NCI-H2029 treated with DMSO at 0.1 percent for 48 hours (cell line): ENCODE results near the gene RPS6KB2.
"Not testable (repeated sequence)": the region's sequence is repeated elsewhere in the genome, so short reads cannot be mapped to it uniquely, and the experiment has no call there.

ENCODE experiments used
- DNase-seq: peaks from one replicate; lab custom pipeline; 2025; lab: John Stamatoyannopoulos, UW

Gene RPS6KB2

DNA sequence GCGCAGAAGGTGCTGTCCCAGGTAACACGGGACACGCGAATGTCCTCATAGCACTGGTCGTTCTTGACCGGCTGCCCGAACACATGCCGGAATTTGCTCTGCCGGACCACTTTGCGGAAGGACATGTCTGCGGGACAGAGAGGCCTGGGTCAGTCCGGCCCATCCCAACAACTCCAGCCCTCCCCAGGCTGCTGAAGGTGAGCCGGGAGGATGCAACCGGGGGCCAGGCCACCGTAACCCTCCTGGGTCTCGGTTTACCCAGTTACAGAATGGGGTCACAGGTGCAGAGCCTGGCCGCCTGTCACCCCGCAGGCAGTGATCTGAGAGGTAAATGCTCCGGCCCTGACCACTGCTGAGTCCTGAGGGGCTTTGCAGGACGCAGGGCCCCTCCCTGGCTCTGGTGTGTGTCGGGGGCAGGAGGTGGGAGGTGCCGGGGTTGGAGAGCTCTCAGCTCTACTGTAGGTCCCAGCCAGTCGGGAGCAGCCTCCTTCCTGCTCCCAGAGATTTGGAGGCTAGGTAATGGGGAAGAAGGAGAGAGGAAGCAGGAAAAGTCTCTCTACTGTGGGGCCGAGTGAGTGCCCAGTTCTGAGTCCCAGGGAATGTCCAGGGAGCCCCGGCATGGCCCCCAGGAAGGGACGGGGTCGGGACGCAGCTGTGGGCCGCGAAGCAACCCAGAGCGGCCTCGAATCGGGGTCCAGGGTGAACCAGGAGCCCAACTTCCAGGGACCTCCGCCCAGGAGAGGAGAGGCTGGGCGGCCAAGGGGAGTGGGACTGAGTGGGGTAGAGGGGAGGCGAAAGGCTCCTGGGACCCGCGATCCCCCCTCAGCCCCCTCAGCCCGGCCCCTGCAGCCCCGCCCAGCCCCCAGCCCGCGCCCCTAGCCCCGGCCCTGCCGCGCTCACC is 14.5 kb downstream of the RPS6KB2 start:
- DNase-seq = no peak

DNA sequence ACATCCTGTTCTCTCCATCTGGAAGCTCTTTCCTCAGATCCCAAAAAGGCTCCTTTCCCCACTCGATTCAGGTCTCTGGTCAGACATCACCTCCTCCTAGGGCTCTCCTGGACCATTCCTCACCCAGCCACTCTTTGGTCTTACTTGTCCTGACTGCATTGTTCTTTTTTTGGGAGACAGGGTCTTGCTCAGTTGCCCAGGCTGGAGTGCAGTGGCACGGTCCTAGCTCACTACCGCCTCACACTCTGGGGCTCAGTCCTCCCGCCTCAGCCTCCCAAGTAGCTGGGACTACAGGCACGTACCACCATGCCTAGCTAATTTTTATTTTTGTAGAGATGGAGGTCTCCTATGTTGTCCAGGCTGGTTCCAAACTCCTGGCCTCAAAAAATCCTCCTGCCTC is 17.2 kb downstream of the RPS6KB2 start:
- no peak for DNase-seq

DNA sequence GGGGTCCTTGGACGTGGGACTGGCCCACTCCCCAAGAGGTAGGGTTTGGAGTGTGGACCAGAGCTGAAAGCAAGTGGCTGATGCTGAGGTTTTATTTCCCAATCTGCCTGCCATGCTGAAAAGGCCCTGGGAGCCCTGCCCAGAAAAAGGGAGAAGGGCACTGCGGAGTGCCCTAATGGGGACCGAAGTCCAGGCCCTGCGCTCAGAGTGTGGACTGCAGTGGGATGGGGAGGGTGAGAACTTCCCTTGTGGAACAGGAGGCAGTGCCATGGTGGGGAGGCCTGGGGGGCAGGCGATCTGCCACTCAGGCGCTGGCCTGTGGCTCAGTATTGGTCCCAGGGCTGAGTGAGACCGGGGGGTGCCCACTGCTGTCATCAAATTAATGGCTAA is 19.9 kb downstream of the RPS6KB2 start:
- no peak for DNase-seq

DNA sequence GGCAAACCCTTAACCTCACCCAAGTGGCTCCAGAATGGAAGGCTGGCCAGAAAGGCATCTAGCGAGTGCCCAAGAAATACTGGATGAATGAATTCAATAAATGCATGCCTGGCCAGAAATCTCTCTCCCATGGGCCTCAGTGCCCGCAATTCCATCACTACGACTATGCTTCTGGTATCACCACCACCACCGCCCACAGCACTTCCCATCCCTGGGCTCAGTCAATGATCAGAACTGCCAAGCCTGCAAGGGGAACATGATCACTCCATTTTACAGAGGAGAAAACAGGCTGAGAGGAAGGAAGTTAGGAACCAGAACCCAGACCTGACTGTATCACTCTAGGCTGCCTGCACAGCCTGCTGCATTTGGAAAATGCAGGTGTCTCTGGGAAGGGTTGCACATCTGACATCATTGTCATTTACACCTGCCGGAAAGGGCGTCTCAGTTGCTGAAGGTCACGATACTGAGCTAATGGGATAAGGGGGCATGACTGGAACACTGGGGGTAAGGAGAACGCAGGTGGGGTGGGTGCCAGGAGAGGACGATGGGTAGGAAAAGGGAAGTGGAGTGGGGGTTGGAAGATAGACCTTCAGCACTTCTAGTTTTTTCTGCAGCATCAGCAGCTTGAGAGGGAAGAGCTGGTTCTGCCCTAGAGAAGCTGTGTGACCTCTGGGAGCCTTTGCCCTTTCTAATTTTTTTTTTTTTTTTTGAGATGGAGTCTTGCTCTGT is 21.0 kb downstream of the RPS6KB2 start:
- DNase-seq = no peak

DNA sequence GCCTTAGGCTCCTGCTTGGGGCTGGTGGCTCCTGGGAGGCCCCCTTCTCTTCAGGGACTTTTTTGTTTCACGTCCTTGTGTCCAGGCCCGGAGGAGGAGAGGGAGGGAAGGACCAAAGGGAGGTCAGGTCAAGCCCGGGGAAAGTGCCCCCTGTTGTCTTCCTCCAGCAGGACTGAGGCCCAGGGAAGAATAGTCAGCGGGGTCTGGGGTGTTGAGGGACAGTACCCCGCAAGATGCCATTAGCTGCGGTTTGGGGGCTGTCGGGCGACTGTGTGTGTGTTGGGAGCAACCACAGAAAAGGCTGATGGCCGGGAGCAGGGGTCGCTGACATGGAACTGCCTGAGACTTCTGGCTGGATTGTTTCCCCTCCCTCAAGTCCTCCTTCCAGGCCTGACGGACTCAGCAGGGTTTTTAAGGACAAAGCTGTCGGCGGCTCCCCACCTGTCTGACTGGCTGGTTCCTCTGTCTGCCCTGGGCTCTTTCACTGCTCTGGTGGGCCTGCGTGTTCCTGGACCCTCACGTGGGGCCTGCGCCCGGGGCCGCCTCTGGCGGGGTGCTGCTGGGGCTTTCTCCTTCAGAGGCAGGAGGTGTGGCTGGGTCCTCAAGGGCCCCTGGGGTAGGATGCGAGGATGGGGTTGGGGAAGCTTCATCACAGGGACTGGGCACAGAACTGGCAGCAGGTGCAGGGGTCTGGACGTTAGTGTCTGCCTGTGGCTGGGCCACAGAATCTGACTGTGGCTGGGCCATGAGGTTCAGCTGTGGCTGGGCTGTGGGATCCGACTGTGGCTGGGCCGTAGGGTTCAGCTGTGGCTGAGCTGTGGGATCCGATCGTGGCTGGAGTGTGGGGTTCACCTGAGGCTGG is 22.7 kb downstream of the RPS6KB2 start:
- no peak for DNase-seq

DNA sequence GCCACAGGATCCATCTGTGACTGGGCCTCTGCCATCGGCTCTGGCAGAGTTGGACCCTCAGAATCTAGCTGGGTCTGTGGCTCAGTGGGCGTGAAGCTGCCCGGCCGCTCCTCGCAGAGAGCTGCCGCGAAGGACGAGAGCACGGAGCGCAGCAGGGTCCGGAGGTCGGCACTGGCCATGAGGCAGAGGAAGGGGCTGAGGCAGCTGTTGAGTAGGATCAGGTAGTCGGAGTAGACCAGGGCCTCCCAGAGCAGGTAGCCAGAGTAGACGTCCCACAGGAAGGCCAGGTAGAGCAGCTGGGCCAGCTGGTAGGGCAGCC is 23.3 kb downstream of the RPS6KB2 start:
- no peak for DNase-seq

DNA sequence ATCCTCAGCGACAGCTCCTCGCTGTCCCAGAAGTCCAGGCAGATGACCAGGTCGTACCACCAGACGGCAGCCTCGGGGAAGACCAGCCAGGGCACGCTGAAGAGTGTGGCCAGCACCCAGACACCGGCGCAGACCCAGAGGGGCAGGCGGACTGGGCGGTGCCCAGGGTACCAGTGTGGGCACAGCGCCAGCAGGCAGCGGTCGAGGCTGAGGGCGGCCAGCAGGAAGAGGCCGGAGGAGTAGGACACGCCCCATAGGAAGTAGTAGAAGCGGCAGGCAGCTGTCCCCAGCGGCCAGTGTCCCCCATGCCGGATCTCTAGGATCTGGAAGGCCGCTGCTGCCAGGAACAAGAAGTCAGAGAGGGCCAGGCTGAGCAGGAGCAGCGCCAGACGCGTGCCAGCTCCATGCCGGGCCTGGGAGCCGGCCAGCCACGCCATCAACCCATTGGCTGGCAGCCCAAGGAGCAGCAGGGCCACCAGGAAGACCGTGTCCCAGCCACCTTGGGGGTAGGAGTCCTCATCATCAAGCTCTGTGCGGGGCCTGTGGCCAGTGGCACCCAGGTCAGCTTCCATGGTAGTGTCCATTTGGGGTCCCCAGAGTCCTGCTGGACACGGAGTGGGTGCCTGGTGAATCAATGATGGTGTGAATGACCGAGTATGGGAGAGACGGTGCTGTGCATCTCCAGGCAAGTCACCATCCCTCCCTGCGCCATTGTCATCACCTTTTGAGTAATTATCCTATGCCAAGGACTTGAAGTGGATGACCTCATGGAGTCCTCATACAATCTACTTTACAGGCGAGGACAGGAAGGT is 24.1 kb downstream of the RPS6KB2 start, which contains the start of gene GPR152:
TSS of gene GPR152 (minus strand) at position 589 of the 812 bp plus-strand sequence. CDS start at position 584, 5 bp downstream.
- DNase-seq = peak; percentile 35

DNA sequence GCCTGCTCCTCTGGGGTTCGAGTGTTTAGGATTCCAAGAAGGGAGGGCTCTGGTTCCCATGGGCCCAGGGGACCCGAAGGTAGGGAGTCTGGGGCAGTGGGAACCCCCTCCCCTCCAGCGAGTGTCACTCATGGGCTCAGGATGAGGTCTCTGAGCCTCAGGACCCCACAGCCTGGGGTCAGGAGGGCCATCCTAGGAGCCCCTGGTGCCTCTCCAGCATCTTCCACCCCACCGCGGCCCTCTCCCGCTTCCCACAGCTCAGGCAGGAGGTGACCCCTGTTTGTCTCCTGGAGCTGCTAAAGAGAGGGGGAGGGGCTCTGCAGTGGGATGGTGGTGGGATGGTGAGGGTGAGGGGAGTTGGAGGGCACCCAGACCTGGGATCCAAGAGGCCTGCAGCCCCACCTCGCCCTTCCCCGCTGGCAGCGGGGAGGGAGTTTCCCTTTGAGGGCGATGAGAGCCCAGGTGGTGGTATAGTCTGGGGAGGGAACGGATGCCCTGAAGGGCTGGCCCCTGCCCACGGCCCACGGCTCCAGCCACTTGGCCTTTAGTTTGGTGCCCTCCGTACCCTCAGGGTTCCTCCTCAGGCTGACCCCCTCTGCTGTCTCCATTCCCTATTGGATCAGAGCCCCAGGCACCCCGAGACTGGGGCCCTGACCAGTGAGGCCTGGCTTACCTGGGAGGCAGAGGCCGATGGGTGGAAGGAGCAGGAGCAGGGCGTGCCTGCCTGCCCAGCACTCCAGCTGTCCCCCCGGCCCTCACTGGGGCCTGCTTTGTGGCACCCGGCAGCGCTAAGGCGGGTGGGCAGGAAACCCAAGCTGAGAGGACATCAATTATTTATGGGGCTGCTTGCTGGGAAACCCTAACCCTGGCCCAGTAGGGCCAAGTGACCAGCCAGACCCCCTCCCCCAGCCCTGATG is 25.8 kb downstream of the RPS6KB2 start:
- no peak for DNase-seq

DNA sequence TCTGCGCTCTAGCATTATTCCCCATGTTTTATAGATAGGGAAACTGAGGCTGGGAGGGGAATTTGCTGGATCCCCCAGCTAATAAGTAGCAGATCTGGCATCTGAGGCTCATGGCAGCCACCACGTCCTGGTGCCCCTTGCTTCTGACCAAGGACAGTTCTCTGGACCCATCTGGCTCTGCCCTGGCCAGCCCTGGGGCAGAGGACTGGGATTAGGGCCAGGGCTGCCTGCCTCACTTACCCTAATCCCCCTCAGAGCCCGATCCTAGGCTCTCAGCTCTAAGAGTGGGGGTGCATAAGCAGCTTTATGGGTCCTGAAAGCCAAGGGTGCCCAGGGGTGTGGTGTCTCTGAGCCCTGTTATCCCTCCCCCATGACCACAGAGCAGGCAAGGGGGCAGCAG is 26.8 kb downstream of the RPS6KB2 start, which contains the start of gene CABP4:
TSS of gene CABP4 (plus strand) at position 301 of the 400 bp plus-strand sequence. CDS start at position 371, 70 bp downstream.
- no peak for DNase-seq

DNA sequence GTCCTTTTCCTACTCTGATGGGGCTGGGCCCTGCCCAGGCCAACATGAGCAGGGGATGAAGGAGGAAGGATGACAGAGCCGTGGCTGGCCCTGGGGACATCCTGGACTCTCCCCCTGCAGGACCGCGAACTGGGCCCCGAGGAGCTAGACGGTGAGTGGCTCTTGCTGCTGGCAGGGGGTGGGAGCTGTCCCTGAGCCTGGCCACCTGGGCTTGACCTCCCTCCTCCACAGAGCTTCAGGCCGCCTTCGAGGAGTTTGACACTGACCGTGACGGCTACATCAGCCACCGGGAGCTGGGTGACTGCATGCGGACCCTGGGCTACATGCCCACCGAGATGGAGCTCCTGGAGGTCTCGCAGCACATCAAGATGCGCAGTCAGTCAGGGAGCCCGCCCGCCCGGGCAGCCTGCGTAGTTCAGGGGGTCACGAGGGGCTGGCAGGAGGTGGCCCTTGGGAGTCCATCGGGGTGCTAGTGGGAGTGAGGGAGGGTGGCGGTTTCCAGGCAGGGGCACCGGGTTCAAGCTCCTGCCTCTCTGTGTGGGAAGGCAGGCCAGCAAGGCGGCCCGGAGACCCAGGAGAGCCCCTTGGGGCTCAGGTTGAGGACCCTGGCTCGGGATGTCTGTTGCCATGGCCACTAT is 27.9 kb downstream of the RPS6KB2 start:
- no peak for DNase-seq

DNA sequence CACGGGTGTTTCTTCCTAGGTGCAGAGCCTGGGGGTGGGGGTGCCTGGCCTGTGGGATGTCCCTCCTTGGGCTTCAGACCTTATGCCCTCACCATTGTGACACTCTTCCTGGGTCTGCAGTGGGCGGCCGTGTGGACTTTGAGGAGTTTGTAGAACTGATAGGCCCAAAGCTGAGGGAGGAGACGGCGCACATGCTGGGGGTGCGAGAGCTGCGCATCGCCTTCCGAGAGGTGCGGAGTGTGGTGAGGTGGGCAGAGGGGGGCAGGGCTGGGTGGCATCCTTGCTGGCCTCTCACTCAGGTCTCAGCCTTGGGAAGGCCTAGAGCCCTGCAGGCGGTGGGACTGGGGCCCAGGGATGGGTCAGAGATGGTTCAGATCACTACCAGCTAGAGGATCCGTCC is 29.2 kb downstream of the RPS6KB2 start:
- DNase-seq = no peak

DNA sequence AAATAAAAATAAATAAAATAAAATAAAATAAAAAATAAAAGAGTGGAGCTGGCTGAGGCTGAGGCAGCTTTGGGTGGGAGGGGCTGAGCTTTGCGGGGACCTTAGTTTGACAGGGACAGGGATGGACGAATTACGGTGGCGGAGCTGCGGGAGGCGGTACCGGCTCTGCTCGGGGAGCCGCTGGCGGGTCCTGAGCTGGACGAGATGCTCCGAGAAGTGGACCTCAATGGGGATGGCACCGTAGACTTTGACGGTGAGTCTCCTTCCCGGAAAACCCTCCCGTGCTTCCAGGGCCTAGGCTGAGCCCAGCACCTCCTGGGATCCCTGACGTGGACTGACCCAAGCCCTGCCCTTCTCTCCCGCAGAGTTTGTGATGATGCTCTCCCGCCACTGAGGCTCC is 30.0 kb downstream of the RPS6KB2 start:
- no peak for DNase-seq

DNA sequence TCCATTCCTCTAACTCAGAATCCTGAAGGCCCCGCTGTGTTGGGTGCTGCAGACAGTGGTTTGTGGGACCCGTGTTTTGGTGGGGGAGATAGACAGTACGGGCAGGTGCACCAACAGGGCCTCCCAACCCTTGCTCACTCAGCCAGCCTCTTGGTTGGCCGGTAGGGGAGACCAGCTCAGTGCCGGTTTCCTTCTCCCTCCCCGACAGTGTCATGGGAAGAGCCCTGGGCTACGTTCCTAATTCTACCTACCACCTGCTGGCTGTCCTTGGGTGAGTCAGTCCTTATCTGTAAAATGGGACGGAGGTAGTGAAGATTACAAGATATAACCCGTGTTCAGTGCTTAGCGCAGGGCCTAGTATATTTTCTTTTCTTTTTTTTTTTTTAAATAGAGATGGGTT is 34.9 kb downstream of the RPS6KB2 start:
- DNase-seq = no peak

DNA sequence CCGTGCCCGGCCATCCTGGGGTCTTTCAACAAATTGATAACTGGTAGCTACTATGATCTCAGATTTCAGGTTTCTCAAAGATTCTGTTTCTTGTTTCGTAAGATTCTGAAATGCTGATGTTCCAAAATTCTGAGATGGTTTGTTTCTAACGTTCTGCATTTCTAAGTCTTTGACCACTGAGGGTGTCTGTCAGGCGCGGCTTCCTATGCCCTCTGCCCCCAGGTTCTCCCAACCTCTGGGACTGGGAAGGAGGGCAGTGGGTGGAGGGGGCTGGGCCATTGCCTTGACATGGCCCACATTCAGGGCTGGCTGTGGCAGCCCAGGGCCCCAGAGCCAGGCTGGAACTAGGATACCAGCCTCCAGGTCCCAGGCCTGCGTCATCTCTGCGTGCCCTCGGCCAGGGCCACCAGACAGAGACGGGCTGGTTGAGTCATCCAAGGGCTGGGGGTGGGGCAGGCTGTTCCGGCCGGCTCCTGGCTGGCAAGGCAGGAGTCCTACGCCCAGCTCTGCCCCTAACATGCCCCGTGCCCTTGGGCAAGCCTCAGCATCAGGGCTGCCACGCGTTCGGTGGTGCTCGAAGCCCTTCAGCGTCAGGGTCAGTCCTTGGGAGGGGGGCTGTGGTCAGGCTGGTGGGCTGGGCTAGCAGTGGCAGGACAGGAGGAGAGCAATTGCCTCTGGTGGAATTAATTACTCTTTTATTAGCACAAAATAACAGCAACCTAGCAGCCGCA is 35.6 kb downstream of the RPS6KB2 start:
- no peak for DNase-seq

DNA sequence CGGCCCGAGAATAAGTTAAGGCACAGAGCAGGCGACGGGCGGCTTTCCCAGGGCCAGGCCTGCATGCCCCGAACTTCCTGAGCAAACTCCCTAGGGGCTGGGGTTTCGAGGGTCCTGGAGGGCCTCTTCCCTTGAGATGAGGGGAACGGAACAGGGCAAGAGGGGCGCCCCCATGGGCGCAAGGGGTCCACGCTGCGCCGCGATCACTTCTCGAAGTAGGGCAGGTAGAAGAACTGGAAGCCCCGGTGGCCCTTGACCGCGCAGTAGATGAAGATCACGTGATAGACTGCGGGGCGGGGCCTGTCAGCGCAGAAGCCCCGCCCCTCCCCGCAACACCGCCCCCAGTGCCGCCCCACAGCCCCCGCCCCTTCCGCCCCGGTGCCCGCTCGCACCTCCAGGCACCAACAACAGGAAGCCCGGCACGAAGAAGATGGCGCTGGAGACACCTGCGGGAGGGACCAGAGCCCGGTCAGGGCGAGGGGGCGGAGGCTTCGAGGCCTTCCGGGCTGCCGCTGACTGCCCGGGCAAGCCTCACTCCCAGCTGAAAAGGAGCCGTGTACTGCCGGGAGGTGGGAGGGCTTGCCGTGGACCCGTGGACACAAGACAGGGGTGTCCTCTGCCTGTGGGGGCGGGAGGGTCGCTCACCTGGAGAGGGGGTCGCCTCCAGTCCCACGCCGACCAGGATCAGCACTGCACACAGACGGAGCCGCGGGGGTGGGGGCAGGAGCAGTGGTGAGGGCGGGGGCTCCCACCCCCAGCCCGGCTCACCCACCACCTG is 36.3 kb downstream of the RPS6KB2 start:
- DNase-seq = peak; percentile 78

DNA sequence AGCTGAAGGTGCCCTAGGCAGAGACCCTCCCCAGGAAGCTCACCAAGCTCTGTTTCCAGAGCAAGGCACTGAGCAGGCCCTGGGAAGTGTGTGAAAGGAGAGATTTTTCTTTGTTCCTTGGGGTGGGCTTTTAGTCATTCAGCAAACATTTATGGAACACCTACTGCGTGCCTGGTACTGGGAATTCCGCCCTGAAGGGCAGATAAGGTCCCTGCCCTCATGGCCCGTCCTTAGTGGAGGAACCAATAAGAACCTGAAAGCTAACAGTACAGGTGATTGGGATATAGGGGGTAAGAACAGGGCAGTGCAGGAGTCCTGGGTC is 36.9 kb downstream of the RPS6KB2 start:
- no peak for DNase-seq

DNA sequence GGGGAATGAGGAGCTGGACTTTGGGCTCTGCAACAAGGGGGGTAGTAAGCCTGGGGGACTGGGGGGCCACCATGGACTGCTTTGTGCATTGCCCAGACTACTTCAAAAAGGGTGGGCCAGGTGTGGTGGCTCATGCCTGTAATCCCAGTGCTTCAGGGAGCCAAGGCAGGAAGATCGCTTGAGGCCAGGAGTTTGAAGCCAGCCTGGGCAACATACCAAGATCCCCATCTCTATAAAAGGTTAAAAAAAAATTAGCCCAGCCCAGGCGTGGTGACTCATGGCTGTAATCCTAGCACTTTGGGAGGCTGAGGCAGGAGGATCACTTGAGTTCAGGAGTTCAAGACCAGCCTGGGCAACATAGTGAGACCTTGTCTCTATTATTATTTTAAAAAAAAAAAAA is 37.2 kb downstream of the RPS6KB2 start:
- DNase-seq = not testable (repeated sequence)

DNA sequence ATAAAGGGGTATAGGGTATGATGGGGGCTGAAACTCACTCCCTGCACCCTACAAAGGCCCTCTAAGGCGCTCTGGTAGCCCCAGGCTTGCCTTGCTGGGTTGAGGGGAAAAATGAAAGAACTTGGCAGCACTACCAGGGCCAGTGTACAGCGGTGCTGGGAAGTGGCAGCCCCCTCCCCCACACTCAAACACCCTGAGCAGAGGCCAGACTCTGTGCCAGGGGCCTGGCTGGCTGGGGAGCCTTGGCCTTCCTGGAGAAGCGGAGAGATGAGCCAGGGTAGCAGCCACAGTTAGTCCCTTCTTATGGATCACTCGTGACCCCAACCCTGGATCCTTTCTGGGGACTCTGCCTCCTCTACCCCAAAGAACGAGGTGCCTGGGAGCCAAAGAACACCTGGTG is 38.1 kb downstream of the RPS6KB2 start:
- DNase-seq = no peak
